GM23248 (cell line): ENCODE data around the gene ADGRG7.

Source experiments
- EZH2 ChIP-seq: fragments of 200-600 bp; sonication (generic); IDR thresholded peaks from 2 replicates; pipeline ENCODE4 v1.6.1; 2018; ENCODE audit warnings: antibody characterized with exemption, mild to moderate bottlenecking; ENCODE audit not compliant: insufficient read depth, poor library complexity, severe bottlenecking
- EZH2phosphoT487 ChIP-seq: fragments of 200-600 bp; sonication (generic); IDR thresholded peaks from 2 replicates; pipeline ENCODE4 v1.6.1; 2018; ENCODE audit warnings: antibody characterized with exemption, moderate library complexity, mild to moderate bottlenecking, low read depth; ENCODE audit not compliant: insufficient read depth

DNA sequence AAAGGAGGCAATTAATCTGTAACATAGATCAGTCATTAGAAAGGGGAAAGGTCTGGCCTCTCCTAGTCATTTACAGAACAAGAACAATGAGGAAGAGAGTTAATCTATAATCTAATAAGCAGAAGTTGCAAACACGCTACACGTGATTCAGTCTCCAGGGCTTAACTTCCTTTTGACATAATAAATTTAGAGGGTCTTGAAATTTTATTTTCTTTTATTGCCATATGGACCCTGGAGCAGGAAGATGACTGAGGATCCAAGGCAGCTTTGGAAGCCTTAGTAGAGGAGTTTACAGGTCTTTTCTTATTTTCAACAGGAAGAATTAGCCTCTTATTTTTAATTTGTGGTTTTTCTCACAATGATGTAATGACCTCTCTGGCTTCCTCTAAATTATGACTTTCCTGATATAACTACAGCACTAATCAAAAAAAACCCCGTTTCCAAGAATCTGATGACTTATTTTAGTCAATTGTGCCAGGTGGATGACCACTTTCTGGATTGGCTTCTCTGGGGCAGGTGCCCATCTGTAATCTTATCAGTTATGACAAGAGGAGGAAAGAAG, 32.2 kb downstream of the ADGRG7 start:
- no peak for TF ChIP-seq EZH2phosphoT487
- TF ChIP-seq EZH2: no peak
